GM12878 (cell line): ENCODE measurements around the gene CFLAR. TPM values are rescaled to one million over a fixed set of nuclear protein-coding genes. Genes with fewer than 3 reads are reported as not detected.

ENCODE experiments used
- CEBPZ ChIP-seq: fragments of 150-350 bp; IDR thresholded peaks from 2 replicates; pipeline ENCODE4 v1.6.1; 2016; ENCODE audit warnings: low read depth, low read length
- CHD2 ChIP-seq: IDR thresholded peaks from 2 replicates; pipeline ENCODE4 v1.6.1; 2011; ENCODE audit warnings: low read depth, low read length, improper control_type of control experiment, borderline replicate concordance
- CTCF ChIP-seq, 3 experiments: IDR thresholded peaks in 2 of 3; conservative IDR thresholded peaks in 1 of 3; 2 replicates each; pipeline ENCODE4 v1.5.1; 2011; ENCODE audit warnings: low read depth in 3 of 3, low read length in 3 of 3, mild to moderate bottlenecking in 3 of 3, control low read depth in 2 of 3, moderate library complexity in 2 of 3, inconsistent platforms in 1 of 3, mixed read lengths in 1 of 3; ENCODE audit not compliant: control insufficient read depth in 2 of 3, insufficient read depth in 1 of 3; ENCODE audit errors: extremely low read depth in 1 of 3
- E2F8 ChIP-seq: fragments of 450-650 bp; IDR thresholded peaks from 2 replicates; pipeline ENCODE4 v1.6.1; 2018; ENCODE audit warnings: mild to moderate bottlenecking, low read depth, moderate library complexity; ENCODE audit not compliant: partially characterized antibody
- EP300 ChIP-seq, 2 experiments: fragments of 150-350 bp in 1 of 2; IDR thresholded peaks; 2 replicates each; pipeline ENCODE4 v1.6.1; 2011 to 2012; ENCODE audit warnings: low read depth in 2 of 2, low read length in 2 of 2, borderline replicate concordance in 1 of 2, improper control_type of control experiment in 1 of 2, inconsistent platforms in 1 of 2; ENCODE audit not compliant: control insufficient read depth in 1 of 2
- GABPA ChIP-seq: IDR thresholded peaks from 2 replicates; pipeline ENCODE4 v1.6.1; 2014; ENCODE audit warnings: antibody characterized with exemption, low read depth, mild to moderate bottlenecking, inconsistent platforms
- IKZF1 ChIP-seq: fragments of 450-650 bp; conservative IDR thresholded peaks from 2 replicates; pipeline ENCODE4 v1.6.1; 2017; ENCODE audit warnings: antibody characterized with exemption, mild to moderate bottlenecking
- KAT2A ChIP-seq: conservative IDR thresholded peaks from 2 replicates; pipeline ENCODE4 v1.6.1; 2011; ENCODE audit warnings: low read depth, low read length; ENCODE audit not compliant: control insufficient read depth
- MXI1 ChIP-seq: fragments of 150-350 bp; IDR thresholded peaks from 2 replicates; pipeline ENCODE4 v1.6.1; 2011; ENCODE audit warnings: low read depth, mild to moderate bottlenecking, inconsistent platforms, low read length, improper control_type of control experiment
- NR2C1 ChIP-seq: fragments of 450-650 bp; IDR thresholded peaks from 2 replicates; pipeline ENCODE4 v1.6.1; 2017; ENCODE audit warnings: antibody characterized with exemption, mild to moderate bottlenecking, moderate library complexity
- NR2C2 ChIP-seq: IDR thresholded peaks from 2 replicates; pipeline ENCODE4 v1.6.1; 2011; ENCODE audit warnings: borderline replicate concordance, low read depth; ENCODE audit not compliant: control insufficient read depth, insufficient read length
- NR2F1 ChIP-seq: fragments of 450-650 bp; conservative IDR thresholded peaks from 2 replicates; pipeline ENCODE4 v1.6.1; 2017; ENCODE audit warnings: mild to moderate bottlenecking
- PBX3 ChIP-seq: IDR thresholded peaks from 2 replicates; pipeline ENCODE4 v1.6.1; 2011; ENCODE audit warnings: mild to moderate bottlenecking, low read depth, low read length, moderate library complexity; ENCODE audit not compliant: insufficient replicate concordance
- POLR2A ChIP-seq: IDR thresholded peaks from 2 replicates; pipeline ENCODE4 v1.6.1; 2011; ENCODE audit warnings: low read depth, mild to moderate bottlenecking, low read length
- RCOR1 ChIP-seq: conservative IDR thresholded peaks from 2 replicates; pipeline ENCODE4 v1.6.1; 2012; ENCODE audit warnings: low read depth, low read length, improper control_type of control experiment
- SIX5 ChIP-seq: IDR thresholded peaks from 2 replicates; pipeline ENCODE4 v1.6.1; 2011; ENCODE audit warnings: mild to moderate bottlenecking, low read depth, low read length, moderate library complexity; ENCODE audit not compliant: severe bottlenecking
- SRF ChIP-seq, 2 experiments: IDR thresholded peaks; 2 replicates each; pipeline ENCODE4 v1.6.1; 2011; ENCODE audit warnings: low read depth in 2 of 2, low read length in 2 of 2, mild to moderate bottlenecking in 1 of 2, moderate library complexity in 1 of 2
- STAT1 ChIP-seq: fragments of 450-650 bp; conservative IDR thresholded peaks from 2 replicates; pipeline ENCODE4 v1.6.1; 2014; ENCODE audit warnings: antibody characterized with exemption, mild to moderate bottlenecking
- TAF1 ChIP-seq: IDR thresholded peaks from 2 replicates; pipeline ENCODE4 v1.6.1; 2011; ENCODE audit warnings: mild to moderate bottlenecking, low read depth, low read length, borderline replicate concordance
- ZNF24 ChIP-seq: fragments of 450-650 bp; IDR thresholded peaks from 2 replicates; pipeline ENCODE4 v1.6.1; 2017; ENCODE audit warnings: antibody characterized with exemption, mild to moderate bottlenecking
- ZNF622 ChIP-seq: fragments of 450-650 bp; IDR thresholded peaks from 2 replicates; pipeline ENCODE4 v1.6.1; 2017; ENCODE audit warnings: mild to moderate bottlenecking, inconsistent platforms
- polyA plus RNA-seq, 11 experiments: library from polyadenylated mRNA; depleted of rRNA in 4 of 11; unstranded in 6 of 11; stranded (reverse) in 5 of 11; fragments of >200 nt; fragmentation: Nextera tagmentation in 4 of 11; fragmentation: Illumina TruSeq in 1 of 11; extraction: Ambion mirVana in 4 of 11; extraction: Trizol in 1 of 11; gene quantifications; 1 replicate in 1 of 11; 2 replicates in 10 of 11; pipeline versions ENCODE4 v1.2.1 to v1.2.3, GENCODE V29; 2011 to 2016; ENCODE audit warnings: inconsistent platforms in 2 of 11, missing spikeins in 2 of 11, low read depth in 1 of 11
- total RNA-seq, 4 experiments: library from RNA; depleted of rRNA in 3 of 4; stranded (reverse); fragments of >200 nt in 3 of 4; fragmentation: Illumina TruSeq in 1 of 4; extraction: Trizol in 1 of 4; gene quantifications; 2 replicates each; pipeline versions ENCODE4 v1.2.1 to v1.2.3, GENCODE V29; 2013 to 2021

CFLAR gene
- total and polyA plus RNA-seq, 10 of the 15 experiments (the other 5 are each of a cell fraction or from before 2014, with no cell fraction given), result 80.6 to 181 (median 101) TPM

GRCh38 chr2:201132518-201132917, 16.6 kb downstream of the CFLAR start (continued):
- no peak for TF ChIP-seq RCOR1
- no peak for TF ChIP-seq E2F8
- no peak for TF ChIP-seq STAT1
- no peak for TF ChIP-seq CEBPZ
- TF ChIP-seq CTCF (IDR thresholded peaks at IDR 0.05 in 2 of 3, conservative IDR thresholded peaks at IDR 0.05 in 1 of 3; ENCODE audit: control insufficient read depth in 2 of 3, extremely low read depth in 1 of 3, insufficient read depth in 1 of 3, low read depth in 3 of 3, low read length in 3 of 3), result no peak
- TF ChIP-seq POLR2A, result no peak
- TF ChIP-seq GABPA, result 0 out of 2 replicates have a peak, but pooled peaks have one; percentile 53
- no peak for TF ChIP-seq NR2C2
- TF ChIP-seq NR2F1, result no peak; the same call in 1 of the 2 replicates
- TF ChIP-seq SRF (IDR thresholded peaks at IDR 0.05; ENCODE audit: low read depth in 2 of 2, low read length in 2 of 2), result no peak
- TF ChIP-seq SIX5, result no peak
- TF ChIP-seq CHD2, result no peak
- peak; percentile 60 for TF ChIP-seq IKZF1
- no peak for TF ChIP-seq ZNF622
- TF ChIP-seq MXI1, result no peak
- TF ChIP-seq ZNF24, result no peak
- no peak for TF ChIP-seq PBX3
- TF ChIP-seq NR2C1, result no peak
- no peak for TF ChIP-seq KAT2A
- no peak for TF ChIP-seq TAF1
- TF ChIP-seq EP300 (IDR thresholded peaks at IDR 0.05; ENCODE audit: borderline replicate concordance in 1 of 2, control insufficient read depth in 1 of 2, low read depth in 2 of 2, low read length in 2 of 2), result 0 out of 4 replicates have a peak, but pooled peaks of 1 of the 2 experiments have one; percentile 26
